Stomach (tissue), 4 donors: ENCODE measurements around the gene RAC2.

Experiments
- CTCF ChIP-seq, 7 experiments: fragments of 450-650 bp in 4 of 7; fragments of 200-600 bp in 3 of 7; sonication (generic) in 3 of 7; IDR thresholded peaks; one replicate each; pipeline ENCODE4 v1.5.1; 2016 to 2019; ENCODE audit warnings: antibody characterized with exemption in 7 of 7, control low read depth in 2 of 7, mild to moderate bottlenecking in 1 of 7
- EP300 ChIP-seq: sonication (generic); formaldehyde crosslinking; IDR thresholded peaks from one replicate; pipeline ENCODE4 v1.6.1; 2017; ENCODE audit warnings: antibody characterized with exemption
- POLR2A ChIP-seq, 4 donors: fragments of 450-650 bp; IDR thresholded peaks; one replicate each; pipeline ENCODE4 v1.6.1; 2016; ENCODE audit warnings: antibody characterized with exemption in 4 of 4, control low read depth in 2 of 4, mild to moderate bottlenecking in 1 of 4, moderate library complexity in 1 of 4

GRCh38 chr22:37288521-37288920 is 44.5 kb upstream of the RAC2 start:
- TF ChIP-seq CTCF (IDR thresholded peaks at IDR 0.05), result no peak
- no peak for TF ChIP-seq POLR2A (IDR thresholded peaks at IDR 0.05)
- TF ChIP-seq EP300, result no peak
